Mucosa of rectum (tissue), 2 donors: Measurements from ENCODE around the gene CREB3L1.
"Not testable (repeated sequence)": the region's sequence is repeated elsewhere in the genome, so short reads cannot be mapped to it uniquely, and the experiment has no call there.

Source experiments
- H3K27ac ChIP-seq, 2 donors: one replicate each; pipeline ENCODE4 v1.7.0; 2013; ENCODE audit warnings: inconsistent platforms in 2 of 2, low read depth in 2 of 2, low read length in 2 of 2
- H3K27me3 ChIP-seq, 2 donors: one replicate each; pipeline ENCODE4 v1.7.0; 2013; ENCODE audit warnings: low read length in 2 of 2; ENCODE audit not compliant: control insufficient read depth in 2 of 2, insufficient read depth in 2 of 2
- H3K36me3 ChIP-seq, 2 donors: one replicate each; pipeline ENCODE4 v1.7.0; 2013; ENCODE audit warnings: low read length in 2 of 2; ENCODE audit not compliant: control insufficient read depth in 2 of 2, insufficient read depth in 2 of 2
- H3K4me1 ChIP-seq, 2 donors: one replicate each; pipeline ENCODE4 v1.7.0; 2013; ENCODE audit warnings: low read length in 2 of 2, mild to moderate bottlenecking in 1 of 2; ENCODE audit not compliant: control insufficient read depth in 2 of 2, insufficient read depth in 2 of 2
- H3K4me3 ChIP-seq, 2 donors: one replicate each; pipeline ENCODE4 v1.7.0; 2013; ENCODE audit warnings: low read length in 2 of 2
- H3K9ac ChIP-seq, 2 donors: one replicate each; pipeline ENCODE4 v1.7.0; 2013; ENCODE audit warnings: low read length in 2 of 2, low read depth in 1 of 2, mild to moderate bottlenecking in 1 of 2
- H3K9me3 ChIP-seq, 2 donors: one replicate each; pipeline ENCODE4 v1.7.0; 2013; ENCODE audit warnings: low read length in 2 of 2; ENCODE audit not compliant: control insufficient read depth in 2 of 2
- donor health status: healthy.
- donor health status: Normal muscosa, but diverticular disease.

The CREB3L1 gene

DNA sequence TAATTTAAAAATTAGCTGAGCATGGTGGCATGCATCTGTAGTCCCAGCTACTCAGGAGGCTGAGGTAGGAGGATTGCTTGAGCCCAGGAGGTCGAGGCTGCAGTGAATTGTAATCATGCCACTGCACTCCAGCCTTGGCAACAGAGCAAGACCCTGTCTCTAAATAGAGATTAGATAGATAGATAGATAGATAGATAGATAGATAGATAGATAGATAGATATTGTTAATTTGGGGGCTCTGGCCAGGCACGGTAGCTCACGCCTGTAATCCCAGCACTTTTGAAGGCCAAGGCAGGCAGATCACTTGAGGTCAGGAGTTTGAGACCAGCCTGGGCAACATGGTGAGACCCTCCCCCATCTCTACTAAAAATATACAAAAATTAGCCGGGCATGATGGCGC, 18.1 kb upstream of the CREB3L1 start:
- H3K36me3 ChIP-seq, H3K9me3 ChIP-seq, H3K4me3 ChIP-seq, H3K27ac ChIP-seq, H3K9ac ChIP-seq, H3K4me1 ChIP-seq, H3K27me3 ChIP-seq: not testable (repeated sequence)

DNA sequence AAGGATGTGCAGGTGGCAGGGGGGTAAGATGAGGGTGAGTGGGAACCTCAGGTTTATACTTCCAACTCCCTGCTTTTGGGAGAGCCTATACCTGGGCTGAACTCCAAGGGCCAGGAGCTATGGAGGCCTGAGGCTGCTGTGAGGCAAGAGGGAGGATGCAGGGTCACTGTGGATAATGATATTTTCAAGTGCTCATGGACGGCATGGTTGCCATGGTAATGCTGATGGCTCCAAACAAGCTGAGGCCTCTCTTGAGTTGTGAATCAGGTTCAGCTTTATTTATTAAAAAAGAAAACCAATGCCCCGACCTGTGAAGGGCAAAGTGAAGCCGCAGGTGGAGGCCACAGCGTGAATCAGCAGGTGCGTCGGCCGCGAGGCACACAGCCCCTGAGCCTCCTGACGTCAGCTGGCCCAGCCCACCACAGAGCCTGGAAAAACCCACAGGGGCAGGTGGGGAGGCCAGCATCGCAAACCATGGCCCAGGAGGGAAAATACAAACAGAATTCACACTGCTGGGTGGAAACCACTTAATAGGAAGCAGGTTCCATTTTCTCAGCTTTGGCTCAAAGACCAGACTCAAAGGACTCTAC, 17.4 kb upstream of the CREB3L1 start:
- no peaks in the 10 kb centered on the region for H3K4me1 ChIP-seq
- no peak overlapping the region for H3K27ac ChIP-seq
- H3K27me3 ChIP-seq: no peaks in the 10 kb centered on the region
- H3K9ac ChIP-seq: no peak overlapping the region
- no peak overlapping the region for H3K4me3 ChIP-seq
- no peaks in the 10 kb centered on the region for H3K36me3 ChIP-seq
- H3K9me3 ChIP-seq: no peaks in the 10 kb centered on the region

DNA sequence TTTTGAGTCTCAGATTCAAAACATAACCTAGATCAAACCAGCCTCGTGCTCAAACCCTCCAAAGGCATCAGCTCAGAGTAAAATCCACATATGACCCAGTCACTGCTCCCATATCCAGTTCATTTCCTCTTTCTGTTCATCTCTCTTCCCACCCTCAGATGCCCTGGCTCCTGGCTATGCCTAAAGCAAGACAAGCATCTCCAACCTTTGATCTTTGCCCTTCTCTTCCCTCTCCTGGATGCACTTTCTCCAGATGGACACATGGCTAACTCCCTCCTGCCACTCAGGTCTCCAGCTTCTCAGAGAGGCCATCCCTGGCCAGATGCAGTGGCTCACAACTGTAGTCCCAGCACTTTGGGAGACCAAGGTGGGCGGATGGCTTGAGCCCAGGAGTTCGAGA, 14.3 kb upstream of the CREB3L1 start:
- H3K36me3 ChIP-seq: no peaks in the 10 kb centered on the region
- H3K9ac ChIP-seq: no peak overlapping the region
- no peaks in the 10 kb centered on the region for H3K27me3 ChIP-seq
- H3K4me3 ChIP-seq: no peak overlapping the region
- H3K27ac ChIP-seq: no peak overlapping the region
- no peaks in the 10 kb centered on the region for H3K9me3 ChIP-seq
- peaks cover 0 to 11% of the 10 kb centered on the region in 2 donors for H3K4me1 ChIP-seq

DNA sequence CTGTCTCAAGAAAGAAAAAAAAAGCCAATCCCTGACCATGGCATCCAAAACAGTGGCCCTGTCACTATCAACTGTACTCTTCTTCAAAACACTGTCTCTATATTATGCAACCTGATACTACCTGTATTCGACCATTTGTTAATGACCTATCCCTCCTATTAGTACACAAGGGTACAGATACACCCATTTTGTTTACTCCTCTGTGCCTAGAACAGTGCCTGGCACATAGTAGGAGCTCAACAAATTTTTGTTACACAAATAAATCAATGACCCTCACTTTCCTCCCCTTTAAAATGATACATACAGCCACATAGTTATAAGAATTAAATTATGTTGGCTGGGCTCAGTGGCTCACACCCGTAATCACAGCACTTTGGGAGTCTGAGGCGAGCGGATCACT, 13.4 kb upstream of the CREB3L1 start:
- Histone ChIP-seq H3K36me3 (no peaks in the 10 kb centered on the region), H3K9me3 (no peaks in the 10 kb centered on the region)

DNA sequence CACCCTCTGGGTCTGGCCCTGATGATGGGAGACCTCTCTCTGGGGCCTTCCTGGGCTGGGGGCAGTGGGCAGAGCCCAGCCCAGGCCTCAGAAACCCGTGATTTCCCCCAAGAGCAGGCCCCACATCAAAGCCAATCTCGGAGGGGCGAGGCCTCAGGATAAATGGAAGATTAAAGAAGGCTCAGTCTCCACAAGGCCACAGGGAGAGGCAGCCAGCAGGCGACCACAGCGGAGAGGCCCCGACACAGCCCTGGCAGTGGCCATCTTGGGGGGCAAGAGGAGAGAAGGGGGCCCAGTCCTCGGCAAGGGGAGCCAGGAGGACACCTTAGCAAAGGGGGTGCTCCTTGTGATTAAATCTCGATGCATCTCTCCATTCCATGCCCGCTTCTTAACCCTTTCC, 12.5 kb upstream of the CREB3L1 start:
- Histone ChIP-seq H3K9me3 (no peaks in the 10 kb centered on the region), H3K9ac (no peak overlapping the region)

More for the DNA sequence above, 13.4 kb upstream of the CREB3L1 start:
- H3K4me1 ChIP-seq: peaks cover 0 to 11% of the 10 kb centered on the region in 2 donors
- no peak overlapping the region for H3K4me3 ChIP-seq
- H3K27ac ChIP-seq: no peak overlapping the region
- H3K27me3 ChIP-seq: no peaks in the 10 kb centered on the region
- H3K9ac ChIP-seq: no peak overlapping the region

DNA sequence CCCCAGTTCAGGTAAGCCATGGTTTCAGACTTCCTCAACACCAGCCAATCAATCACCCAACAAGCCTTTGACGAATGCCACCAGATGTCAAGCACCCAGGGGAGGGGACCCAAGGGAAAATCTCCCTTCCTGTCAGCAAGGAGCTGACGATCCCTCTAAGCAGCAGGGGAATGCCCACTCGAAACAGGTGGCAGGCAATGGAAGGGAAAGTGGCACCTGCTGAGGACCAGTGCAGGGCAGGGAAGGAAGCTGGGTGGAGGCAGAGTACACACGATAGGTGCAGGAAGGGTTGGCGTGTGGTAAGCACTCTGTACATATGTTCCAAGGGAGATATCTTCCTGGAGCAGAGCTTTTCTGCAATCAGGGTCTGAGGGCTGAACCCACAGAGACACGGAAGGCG, 11.7 kb upstream of the CREB3L1 start:
- H3K27ac ChIP-seq: peak overlapping the region; percentile 48 to 52
- peaks cover 0 to 14% of the 10 kb centered on the region in 2 donors for H3K4me1 ChIP-seq
- H3K9ac ChIP-seq: no peak overlapping the region
- no peaks in the 10 kb centered on the region for H3K27me3 ChIP-seq
- H3K9me3 ChIP-seq: no peaks in the 10 kb centered on the region
- no peaks in the 10 kb centered on the region for H3K36me3 ChIP-seq
- H3K4me3 ChIP-seq: no peak overlapping the region

More for the DNA sequence above, 12.5 kb upstream of the CREB3L1 start:
- H3K27ac ChIP-seq: peak overlapping the region; percentile 30 to 52
- H3K4me1 ChIP-seq: peaks cover 0 to 14% of the 10 kb centered on the region in 2 donors
- H3K27me3 ChIP-seq: no peaks in the 10 kb centered on the region
- H3K4me3 ChIP-seq: no peak overlapping the region
- H3K36me3 ChIP-seq: no peaks in the 10 kb centered on the region

DNA sequence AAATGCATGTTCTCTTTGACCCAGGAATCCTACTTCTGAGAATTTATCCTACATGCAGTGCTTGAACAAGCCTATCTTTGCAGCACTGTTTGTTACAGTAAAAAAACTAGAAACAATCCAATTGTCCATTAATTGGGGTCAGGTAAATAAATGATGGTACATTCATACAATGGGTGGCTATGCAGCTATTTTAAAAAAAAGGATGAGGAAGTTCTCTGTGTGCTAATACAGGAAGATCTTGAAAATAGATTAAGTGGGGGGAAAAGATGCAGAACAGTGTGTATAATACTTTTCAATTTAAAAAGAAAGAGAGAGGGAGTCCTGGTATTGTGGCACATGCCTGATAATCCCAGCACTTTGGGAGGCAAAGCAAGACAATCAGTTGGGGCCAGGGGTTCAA, 9.5 kb upstream of the CREB3L1 start:
- Histone ChIP-seq H3K36me3 (no peaks in the 10 kb centered on the region), H3K27me3 (no peaks in the 10 kb centered on the region), H3K9ac (no peak overlapping the region), H3K27ac (no peak overlapping the region), H3K4me1 (peaks cover 13 to 34% of the 10 kb centered on the region in 2 donors), H3K9me3 (no peaks in the 10 kb centered on the region), H3K4me3 (no peak overlapping the region)

DNA sequence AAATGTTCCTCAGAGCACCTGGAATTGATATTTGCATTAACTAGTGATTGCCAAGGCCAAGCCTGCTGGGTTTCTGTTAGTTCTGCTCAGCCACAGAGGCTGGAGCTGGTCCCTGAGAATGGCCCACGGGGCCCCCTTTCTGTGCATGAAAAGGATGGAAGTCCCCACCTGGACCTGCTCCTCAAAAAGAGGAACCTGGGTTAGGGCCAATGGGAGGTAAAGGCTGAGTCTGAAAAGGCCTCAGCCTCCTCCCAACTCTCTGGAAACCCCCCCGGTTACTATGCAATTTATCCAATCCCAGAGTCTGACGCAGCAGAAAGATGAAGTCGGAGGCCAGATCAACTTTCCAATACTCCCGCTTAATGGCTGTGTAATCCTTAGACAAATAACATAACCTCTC, 6.8 kb upstream of the CREB3L1 start:
- Histone ChIP-seq H3K27me3 (peaks cover 0 to 2% of the 10 kb centered on the region in 2 donors), H3K27ac (no peak overlapping the region), H3K36me3 (no peaks in the 10 kb centered on the region), H3K9ac (no peak overlapping the region), H3K9me3 (no peaks in the 10 kb centered on the region), H3K4me1 (peaks cover 36 to 56% of the 10 kb centered on the region in 2 donors), H3K4me3 (no peak overlapping the region)

DNA sequence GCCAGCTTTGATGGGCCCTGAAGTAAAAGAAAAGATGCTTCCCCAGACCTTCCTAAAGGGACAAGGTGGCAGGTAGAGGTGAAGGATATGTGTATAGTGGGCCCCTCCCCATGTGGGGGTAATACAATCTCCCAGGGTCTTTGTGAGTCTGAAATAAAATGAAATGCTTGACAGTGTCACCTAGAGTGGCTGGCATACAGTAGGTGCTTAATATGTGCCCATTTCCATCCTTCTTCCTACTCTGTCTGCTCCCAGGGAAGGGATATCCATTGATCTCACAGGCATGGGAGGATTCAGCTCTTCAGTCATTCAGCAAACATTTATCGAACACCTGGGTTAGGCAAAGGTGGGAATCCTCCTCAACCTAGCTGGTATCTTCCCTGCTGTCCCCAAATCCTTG, 6.1 kb upstream of the CREB3L1 start:
- Histone ChIP-seq H3K36me3 (no peaks in the 10 kb centered on the region), H3K9ac (no peak overlapping the region), H3K9me3 (no peaks in the 10 kb centered on the region), H3K4me3 (no peak overlapping the region), H3K4me1 (peaks cover 43 to 58% of the 10 kb centered on the region in 2 donors), H3K27ac (peak overlapping the region; percentile 92 to 95), H3K27me3 (peaks cover 0 to 4% of the 10 kb centered on the region in 2 donors)

DNA sequence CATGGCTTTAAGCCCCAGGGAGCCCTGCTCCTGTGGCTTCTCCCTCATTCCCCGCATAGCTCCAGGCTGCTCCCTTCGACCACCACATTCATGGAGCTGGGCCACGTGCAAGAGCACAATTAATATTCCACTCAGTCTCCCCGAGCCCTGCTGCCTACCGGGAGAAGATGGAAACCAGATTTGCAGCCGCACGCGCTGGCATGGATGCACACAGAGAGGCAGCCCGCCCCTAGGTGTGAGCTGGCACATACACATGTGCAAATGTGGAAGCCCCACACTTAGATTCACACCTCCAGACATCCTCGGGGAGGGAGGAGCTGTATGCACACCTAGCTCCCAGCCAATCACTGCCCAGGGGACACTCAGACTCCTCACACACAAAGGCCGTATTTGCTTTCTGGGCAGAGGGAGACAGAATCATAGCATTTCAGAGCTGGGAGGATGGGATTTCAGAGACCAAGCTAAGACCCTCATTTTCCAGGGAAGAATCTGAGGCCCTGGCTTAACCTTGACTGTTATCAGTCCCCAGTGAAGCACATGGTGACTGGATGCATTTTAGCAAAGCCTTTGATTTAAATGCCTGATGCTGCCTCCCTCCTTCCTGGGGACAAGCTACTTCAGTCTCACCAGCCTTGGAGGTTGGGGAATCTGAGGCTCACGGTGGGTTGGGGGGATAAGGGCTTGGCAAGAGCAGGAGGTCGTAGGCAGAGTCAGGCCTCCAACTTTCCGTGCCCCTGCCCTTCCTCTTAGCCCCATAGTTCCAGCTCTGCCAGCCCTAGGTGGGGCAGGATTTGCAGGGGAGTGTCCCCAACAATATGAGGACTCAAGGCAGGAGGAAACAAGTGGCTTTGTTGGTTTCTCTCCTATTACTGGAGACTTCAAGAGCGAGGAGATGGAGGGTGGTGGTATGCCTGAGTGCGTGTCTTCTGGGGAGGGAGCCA, 5.3 kb upstream of the CREB3L1 start:
- Histone ChIP-seq H3K4me3 (peak overlapping the region; percentile 0 to 43), H3K27me3 (peaks cover 0 to 4% of the 10 kb centered on the region in 2 donors), H3K36me3 (no peaks in the 10 kb centered on the region), H3K9me3 (no peaks in the 10 kb centered on the region), H3K9ac (peak overlapping the region; percentile 38 to 74), H3K4me1 (peaks cover 47 to 64% of the 10 kb centered on the region in 2 donors), H3K27ac (peak overlapping the region; percentile 92 to 95)
